HG02610 (cell line): ENCODE measurements around the gene ARMH4.

Source experiments
- ATAC-seq: cut with Tn5 transposase; IDR thresholded peaks from one replicate; pipeline ENCODE4 v1.9.1; 2021; ENCODE audit warnings: mild to moderate bottlenecking, moderate library complexity; ENCODE audit not compliant: unreplicated experiment

The ARMH4 gene

DNA sequence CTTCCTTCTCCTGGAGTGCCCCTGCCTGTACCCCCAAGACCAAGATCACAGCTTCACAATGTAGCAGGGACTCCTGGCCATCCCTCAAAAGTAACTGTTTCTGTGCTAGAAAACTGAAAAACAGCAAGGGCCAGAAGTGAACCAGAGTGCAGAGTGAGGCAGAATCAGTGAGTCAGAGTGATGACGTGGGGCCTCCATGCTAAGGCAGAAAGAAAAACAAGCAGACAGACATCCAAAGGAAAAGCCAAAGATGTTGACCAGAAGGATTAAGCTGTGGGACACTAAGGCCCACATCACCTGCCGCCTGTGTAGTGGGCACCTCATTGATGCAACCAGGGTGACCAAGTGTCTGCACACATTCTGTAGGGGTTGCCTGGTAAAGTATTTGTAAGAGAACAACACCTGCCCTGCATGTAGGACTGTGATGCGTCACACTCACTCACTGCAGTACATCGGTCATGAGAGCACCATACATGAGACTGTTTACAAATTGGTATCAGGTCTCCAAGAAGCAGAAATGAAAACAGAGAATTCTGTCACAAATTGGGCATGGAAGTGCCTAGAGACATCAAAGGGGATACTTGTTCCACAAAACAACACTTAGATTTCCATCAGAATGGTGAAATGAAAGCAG lies 51.2 kb downstream of the ARMH4 start:
- ATAC-seq, result no peak

DNA sequence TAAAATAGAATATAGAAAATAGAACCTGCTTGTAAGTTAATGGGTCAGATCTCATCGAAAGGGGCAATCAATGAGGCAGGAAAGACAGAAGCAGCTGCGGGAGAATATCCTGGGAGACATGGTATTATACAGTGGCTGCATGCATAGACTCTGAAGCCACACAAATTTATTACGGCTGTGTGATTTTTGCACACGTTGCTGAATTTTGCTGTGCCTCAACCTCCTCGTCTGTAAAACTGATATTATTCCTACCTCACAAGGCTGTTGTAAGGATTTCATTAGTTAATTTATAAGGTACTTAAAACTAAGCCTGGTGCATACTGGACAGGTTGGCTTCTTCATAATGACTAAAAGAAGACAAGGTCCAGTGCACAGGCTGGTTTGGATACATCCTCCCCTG lies 52.3 kb downstream of the ARMH4 start:
- no peak for ATAC-seq

DNA sequence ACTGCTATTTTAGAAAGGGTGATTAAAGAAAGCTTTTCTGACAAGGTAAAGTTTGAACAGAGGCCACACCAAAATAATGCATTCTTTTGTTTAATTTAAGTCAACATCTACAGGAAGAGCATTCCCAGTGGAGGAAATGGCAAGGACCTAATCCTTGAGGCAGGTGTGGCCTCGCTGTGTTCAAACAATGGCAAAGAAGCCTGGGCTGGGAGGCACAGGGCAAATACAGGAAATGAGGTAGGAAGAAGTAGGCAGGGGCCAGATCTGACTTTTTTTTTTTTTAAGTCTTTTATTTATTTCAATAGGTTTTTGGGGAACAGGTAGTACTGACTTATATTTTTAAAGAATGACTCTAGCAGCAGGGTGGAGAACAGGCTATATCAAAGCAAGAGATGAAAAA lies 53.5 kb downstream of the ARMH4 start:
- ATAC-seq, result no peak

DNA sequence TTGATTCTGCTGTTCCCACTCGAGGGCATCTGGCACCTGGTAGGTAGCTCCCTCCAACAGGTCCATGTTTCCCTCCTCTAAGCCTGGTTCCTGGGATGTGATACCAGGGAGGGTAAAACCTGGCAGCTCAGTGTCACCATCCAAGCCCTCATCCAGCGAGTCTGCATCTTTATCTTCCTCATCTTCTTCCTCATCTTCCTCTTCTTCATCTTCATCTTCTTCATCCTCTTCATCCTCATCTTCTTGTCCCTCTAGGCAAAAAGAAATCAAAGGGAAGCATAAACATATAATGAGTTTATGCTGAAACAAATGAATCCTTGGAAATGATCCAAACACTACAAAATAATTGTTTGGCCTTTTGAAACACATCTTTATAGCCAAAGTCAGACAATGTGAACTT lies 55.3 kb downstream of the ARMH4 start:
- ATAC-seq, result no peak

DNA sequence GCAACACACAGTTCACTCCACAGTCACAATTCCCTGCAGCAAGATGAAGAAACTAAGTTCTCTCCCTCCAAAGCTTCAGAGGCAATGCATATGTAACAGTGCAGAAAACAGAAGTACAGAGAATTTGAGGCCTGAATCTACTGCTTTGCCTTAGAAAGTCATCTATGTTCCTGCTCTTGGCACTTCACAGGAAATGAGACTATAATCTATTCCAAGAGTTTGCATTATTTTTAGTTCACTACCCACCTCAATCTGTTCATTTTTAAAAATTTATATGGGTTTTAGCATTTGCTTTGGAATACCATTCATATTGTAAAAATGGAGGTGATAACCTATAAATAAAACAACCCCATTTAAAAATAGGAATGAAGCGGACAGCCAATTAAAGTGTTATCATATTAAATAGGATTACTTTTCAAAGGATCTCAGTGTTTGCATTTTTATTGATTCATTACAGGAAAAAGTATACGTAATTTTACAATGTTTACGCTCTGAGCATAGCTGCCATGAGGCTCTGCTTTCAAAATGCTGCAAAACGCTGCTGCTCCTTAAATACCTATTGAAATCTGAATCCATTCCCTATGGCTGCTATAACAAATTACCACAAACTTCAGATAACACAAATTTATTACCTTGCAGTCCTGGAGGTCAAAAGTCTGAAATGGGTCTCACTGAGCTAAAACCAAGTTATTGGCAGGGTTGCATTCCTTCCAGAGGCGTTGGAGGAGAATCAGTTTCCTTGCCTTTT lies 60.0 kb downstream of the ARMH4 start:
- ATAC-seq, result no peak

DNA sequence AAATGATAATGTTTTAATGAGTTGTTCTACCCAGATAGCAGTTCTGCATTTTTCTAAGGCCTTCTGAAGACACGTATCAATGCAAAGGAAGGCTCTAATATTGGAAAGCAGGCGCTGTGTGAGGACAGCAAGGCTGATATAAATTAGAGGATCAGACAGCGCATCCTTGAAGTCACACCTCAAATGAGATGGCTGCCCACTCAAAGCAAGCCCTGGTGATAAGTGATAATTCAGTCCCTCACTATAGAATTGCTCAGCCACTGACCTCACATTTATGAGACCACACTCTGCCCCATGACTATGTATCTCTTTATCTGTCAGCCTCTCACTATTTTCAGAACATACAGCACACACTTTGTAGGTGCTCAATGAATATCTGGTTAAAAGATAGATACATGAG lies 62.4 kb downstream of the ARMH4 start:
- ATAC-seq, result no peak

DNA sequence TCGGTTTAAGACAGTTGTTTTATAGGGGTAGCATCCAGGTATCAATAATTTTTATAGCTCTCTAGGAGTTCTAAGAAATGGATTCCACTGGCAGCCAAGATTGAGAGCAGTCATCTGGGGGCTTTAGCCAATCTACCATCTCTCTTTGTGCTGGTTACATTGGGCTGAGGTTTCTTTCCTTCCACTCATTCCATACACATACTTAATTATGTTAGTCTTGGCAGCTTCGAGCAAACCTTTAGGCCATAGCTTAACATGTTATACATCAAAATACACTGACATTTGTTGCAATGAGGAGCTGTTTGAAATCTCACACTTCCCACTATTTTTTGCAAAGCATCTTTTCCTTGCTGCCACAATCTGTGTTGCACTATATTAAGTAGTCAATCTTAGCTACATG lies 63.1 kb downstream of the ARMH4 start:
- no peak for ATAC-seq

DNA sequence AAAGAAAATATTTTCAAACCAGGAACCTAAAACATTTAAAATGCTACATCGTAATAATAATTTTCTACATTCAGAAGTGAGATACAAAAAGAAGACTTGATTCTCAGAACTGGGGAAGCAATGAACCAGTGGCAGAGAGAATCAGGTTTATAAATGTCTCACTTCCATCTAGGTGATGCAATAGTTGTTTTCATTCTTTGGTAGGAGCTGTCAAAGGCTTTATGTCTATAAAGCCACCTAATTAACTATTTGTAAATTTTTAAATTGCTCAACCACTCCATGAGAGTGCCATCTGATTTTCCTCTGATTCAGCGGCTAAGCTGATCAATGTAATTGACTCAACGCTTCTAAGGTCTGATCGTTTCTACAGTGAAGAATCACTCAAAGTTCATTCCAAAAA lies 66.1 kb downstream of the ARMH4 start:
- no peak for ATAC-seq

DNA sequence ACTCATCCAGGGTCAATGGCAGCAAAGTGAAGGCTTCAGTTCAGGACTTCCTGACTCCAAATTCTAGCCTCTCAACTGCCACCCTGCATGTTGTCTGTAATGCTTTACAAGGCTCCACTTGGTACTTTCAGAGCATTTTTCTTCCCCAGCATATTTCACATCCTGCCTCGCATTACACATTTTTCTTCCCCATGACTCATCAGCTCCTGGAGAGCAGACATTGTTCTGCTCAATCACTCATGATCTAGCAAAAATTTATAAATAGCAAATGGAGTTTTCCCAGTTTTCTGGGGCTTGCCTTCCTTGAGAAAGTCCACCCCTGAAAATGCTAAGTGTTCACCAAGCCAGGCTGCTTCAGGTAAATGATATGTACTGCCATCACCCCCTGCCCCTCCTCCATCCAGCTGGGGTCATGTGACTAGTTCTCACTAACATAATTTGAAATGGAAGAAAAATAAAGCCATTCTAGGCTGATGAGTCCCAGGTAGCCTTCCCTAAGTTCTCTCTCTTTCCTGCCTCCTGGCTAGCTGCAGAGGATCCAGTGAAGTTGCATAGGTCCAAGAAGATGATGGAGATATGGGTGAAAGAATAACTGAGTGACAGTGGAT lies 69.4 kb downstream of the ARMH4 start:
- no peak for ATAC-seq

DNA sequence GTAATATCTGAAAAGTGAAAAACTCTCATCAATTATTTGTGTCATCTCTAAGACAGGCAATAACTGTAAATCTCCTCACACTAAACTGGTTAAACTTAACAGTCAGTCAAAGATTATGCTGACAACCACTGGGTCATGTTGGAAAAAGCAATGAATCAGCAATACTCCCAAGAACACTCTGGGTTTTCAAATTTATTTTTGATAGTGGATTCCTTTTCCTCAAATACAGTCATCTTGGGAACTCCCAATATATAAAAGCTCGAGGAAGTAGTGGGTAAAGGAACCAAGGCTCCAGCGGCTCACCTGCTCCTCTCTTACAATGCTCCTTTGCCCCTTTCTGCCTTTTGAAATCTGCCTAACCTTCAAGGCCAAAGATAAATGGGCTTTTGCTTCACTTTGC lies 70.0 kb downstream of the ARMH4 start:
- ATAC-seq, result no peak

DNA sequence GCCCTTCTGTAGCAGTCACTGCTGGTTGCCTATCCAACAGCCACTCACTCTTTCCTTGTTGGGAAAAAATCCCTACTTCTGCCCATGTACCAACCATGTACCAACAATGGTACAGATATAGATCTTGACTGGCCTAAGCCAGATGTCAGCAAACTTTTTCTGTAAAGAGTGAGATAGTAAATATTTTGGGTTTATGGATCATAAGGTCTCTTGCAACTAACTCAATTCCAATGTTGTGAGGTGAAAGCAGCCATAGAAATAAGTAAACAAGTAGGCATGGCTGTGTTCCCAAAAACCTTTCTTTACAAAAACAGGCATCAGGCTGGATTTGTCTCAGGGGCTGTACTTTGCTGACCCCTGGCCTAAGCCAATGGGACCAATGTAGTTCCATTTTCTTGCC lies 73.5 kb downstream of the ARMH4 start:
- ATAC-seq, result no peak

DNA sequence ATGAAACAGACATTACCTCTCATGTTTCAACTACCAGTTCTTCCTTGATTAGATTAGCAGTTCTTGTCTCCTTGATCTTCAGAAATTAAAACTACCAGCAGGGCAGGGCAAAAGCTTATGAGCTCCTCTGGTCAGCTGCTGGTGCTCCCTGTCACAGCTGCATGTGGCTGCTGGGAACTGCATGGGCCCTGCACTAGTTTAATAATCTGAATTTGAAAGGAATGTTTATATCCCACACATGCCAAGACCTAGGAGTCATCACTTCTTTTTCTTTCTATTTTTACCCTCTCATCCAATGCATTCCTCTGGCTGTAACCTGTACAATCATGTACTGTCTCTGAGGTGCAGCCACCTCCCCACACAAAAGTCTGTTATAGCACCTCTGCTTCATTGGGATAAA lies 73.9 kb downstream of the ARMH4 start:
- ATAC-seq, result no peak

DNA sequence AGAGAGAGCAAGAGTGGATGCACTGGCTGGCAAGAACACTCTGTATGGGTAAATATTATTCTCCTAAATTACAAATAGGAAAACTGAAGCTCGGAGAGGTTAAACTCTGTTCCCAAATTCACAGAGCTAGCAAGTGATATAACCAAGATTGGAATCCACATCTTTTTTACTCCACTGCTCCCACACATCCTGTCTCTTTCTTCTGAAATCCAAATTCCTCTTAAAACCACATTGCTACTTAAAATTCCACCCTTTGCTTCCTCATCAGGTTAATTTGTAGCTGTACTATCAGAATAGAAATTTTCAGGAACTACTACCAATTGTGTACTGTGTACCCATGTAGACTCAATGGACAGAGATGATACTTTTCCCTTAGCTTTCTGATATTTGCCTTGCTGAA lies 74.4 kb downstream of the ARMH4 start:
- ATAC-seq, result no peak

DNA sequence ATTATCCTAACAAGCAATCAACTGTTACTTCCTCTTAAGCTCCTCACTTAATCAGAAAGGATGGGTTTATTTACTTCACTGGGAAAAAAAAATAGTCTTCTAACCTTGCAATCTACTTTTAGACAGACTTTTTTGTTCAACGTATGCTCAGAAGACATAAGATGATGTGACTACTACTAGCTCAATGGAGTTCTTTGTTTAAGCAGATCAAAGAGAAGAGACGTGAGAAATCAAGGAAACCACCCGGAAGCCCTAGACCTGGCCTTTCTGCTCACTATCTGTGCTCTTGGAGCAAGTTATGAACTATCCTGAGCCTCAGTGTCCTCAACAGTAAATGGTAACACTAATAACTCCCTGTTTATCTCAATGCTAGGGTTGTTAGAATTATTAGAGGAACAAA lies 78.5 kb downstream of the ARMH4 start:
- no peak for ATAC-seq

DNA sequence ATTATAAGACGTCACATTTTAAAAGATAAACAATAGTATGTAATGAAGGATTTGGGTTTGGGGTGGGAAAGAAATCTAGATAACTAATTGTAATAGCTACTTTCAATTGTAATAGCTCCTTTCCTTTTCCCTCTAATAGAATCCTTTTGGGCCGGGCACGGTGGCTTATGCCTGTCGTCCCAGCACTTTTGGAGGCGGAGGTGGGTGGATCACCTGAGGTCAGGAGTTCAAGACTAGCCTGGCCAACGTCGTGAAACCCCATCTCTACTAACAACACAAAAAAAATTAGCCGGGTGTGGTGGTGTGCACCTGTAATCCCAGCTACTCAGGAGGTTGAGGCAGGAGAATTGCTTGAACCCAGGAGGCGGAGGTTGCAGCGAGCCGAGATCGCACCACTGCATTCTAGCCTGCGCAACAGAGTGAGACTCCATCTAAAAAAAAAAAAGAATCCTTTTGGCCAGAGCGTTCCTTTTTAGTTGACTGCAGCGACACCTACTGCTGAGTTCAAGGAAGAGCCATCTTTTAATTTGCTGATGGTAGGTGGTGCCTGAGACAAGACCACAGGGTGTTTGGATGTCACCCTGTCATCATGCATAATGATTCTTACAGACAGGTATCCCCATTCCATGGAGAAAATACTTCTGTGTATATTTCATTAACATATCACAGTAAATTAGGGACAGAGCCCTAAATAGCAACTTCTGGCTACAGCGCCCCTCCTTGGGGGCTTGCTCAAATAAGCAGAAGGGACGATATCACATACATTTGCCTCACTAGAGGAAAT lies 79.5 kb downstream of the ARMH4 start:
- ATAC-seq, result peak; percentile 77

DNA sequence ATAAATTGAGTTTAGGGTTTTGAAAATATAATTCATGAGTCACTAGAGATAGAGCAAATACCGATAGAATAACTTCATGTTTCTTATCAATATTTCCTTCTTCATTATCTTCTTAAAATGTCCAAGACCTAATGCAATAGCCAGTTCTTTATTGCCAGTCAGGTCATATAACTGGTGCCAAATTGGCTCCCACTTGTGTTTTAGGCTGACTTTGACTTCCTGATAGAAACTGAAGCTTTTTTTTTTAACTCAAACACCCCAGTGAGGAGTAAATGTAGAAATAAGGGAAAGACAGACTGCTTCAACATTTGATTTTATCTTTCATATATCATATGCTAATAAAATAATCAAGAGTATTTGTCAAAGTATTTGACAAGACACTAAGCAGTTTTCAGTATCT lies 80.7 kb downstream of the ARMH4 start:
- ATAC-seq, result no peak

DNA sequence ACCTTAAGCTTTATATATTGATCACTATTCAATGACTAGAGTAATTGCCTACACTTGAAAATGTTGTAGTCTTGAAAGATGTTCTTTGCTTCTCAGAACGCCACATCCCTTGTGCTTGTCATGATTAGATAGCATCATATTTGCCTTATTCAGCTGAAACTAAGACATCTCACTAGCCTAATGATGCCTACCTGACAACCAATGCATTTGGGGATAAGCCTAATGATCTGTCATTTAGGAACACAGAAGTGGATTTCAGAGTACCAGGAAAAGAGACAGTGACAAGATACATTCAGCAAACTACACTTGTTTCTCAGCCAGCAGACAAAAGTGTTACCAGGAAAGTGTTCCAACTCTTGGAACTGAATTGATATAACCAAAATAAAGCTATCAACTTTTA lies 83.7 kb downstream of the ARMH4 start:
- ATAC-seq, result no peak

DNA sequence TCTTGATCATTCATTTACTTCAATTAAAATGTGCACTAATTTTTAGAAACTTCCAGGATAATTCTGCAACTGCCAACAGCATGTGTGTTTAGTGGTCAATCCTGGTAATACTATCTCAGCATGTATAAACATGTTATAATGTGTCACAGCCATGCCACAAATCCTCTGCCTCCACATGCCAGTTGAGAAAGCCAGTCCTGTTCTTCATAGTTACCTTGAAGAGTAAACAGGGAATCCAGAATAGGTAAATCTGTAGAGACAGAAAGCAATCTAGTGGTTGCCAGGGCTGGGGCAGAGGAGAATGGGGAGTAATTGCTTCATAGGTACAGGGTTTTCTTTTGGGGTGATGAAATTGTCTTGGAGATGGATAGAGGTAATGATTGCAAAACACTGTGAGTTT lies 85.9 kb downstream of the ARMH4 start:
- no peak for ATAC-seq

DNA sequence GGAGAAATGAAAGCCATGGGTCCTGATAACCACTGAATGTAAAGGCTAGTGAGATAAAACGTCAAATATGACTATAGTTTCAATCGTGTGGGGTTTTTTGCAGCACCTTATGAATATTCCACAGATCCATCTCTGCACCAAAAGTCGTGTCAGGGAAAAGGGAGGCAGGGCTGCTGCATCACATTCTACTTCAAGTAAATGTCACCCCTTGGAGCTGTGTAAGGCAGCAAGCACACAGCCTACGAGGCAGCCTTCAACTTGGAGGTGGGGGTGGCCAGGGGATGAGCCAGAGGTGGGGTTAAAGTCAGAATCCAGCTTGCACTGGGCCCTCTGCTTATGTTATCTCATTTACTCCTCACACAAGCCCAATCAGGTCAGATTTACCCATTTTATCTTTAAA lies 90.4 kb downstream of the ARMH4 start:
- no peak for ATAC-seq

DNA sequence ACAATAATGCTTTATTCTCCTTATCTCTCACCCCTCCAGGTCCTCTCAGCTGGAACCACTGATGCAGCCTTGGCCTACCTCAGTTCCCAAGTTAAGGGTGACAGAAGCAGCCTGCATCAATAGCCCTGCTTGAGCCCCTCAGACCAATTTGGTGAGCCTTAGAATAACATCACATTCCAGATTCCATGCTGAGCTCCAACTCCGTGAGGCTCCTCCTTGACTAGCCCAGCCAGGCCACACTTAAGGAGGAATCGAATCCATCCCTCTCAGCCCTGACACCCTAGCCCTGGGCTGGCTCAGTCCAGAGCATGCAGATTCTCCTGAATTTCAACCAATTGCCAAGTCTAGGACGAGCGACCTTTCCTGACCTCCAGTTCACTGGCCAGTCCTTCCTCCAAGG lies 91.1 kb downstream of the ARMH4 start:
- ATAC-seq, result no peak

DNA sequence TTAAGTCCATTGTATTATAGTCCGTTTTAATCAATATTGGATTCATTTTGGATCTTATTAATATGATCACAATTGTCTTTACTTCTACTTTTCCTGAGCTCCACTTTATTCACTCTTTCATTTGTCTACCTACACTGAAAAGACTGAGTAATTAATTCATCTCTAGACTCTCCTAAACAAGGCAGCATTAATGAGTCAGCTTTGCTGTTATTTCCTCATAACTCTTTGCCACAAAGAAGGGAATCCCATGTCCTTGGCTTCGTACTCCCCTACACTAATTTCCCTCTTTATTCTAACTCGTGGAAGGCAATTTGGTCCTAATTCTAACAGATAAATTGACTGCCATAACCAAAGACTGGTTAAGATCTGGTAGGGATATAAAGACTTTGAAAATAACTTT lies 91.9 kb downstream of the ARMH4 start:
- ATAC-seq, result no peak

DNA sequence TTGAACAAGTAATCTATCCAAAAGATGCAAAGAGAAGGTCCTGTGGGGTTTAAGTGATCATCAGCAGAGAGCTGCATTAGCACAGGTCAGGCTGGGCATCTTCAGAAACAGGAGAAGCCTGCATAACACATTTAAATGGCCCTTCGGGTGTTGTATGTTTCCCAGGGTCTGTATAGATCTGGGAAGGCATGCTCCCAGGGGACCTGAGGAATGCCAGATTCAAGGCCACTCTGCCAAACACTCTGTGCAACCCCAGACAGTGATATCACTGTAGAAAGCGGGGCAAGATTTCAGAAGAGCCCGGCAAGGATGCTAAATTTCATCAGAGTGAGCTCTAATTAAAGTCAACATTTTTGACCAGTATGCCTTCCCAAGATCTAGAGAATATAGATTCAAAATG lies 92.9 kb downstream of the ARMH4 start:
- no peak for ATAC-seq
